Limb (tissue), 2 donors: Measurements from ENCODE around the gene ECE2.

Experiments
- DNase-seq, 2 donors: peaks; one replicate each; pipeline ENCODE4 v3.0.0-alpha.2; 2016; ENCODE audit errors: extremely low spot score in 2 of 2

ECE2 gene

GRCh38 chr3:184275961-184276910 is at the start of gene ECE2:
Gene ECE2 (plus strand): TSS chr3:184276022. CDS start chr3:184276154, 132 bp downstream.
- no peak for DNase-seq

- no peak for DNase-seq
These were observed 48.3 kb upstream of the ECE2 start for GRCh38 chr3:184227481-184227935.

GRCh38 chr3:184228376-184229137 is 47.3 kb upstream of the ECE2 start:
- DNase-seq = no peak

- DNase-seq = peak; percentile 38 to 77
These were observed 46.3 kb upstream of the ECE2 start, which contains the start of gene VWA5B2 for GRCh38 chr3:184229394-184230080. Gene VWA5B2 (plus strand): TSS chr3:184229585. CDS start chr3:184230529, 944 bp downstream.

- no peak for DNase-seq
These were observed 45.7 kb upstream of the ECE2 start for GRCh38 chr3:184230081-184230602.

- DNase-seq = no peak
These were observed 45.0 kb upstream of the ECE2 start for GRCh38 chr3:184230603-184231528.

DNA sequence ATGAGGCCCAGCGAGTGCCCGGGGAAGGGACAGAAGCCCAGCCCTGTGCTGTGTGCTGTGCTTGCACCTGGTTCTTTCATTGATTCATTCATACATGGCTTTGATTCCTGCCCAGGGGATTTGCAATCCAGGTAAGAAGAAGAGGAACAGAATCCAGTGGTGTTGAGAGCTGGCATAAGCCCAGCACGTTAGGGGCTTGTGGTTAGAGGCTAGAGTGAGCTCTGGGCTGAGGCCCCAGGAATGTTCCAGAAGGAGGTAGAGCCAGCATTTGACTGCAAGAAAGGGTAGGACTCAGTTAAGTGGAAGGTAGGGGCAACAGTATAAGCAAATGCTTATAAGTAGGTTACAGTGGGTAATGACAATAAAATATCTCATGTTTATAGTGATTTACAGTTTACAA is 44.2 kb upstream of the ECE2 start:
- no peak for DNase-seq

DNA sequence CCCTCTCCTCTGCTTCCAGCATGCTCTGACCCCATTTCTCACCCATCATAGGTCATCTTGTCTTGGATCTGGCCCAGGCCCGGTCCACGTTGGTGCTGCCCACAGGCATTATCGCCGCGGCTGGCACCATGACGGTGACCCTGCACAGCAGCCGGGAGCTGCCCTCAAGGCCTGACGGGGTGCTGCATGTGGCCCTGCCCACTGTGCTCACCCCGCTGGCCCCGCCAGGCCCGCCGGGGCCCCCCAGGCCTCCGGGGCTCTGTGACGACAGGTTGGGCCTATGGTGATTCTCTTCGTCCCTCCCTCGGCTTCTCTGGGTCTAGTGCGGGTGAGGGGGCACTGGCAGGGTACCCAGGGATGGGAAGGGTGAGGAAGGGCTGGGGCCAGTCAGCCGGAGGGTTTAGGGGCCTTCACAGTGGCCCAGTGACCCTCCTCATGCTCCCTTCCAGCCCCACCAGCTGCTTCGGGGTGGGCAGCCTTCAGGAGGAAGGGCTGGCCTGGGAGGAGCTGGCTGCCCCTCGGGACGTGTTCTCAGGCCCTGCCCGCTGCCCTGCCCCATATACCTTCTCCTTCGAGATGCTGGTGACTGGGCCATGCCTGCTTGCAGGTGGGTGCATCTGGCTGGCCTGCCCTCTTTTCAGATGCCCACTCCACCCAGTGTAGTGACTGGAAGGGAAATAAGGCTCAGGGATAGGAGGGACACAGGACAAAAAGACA is 42.5 kb upstream of the ECE2 start:
- no peak for DNase-seq

- DNase-seq = no peak
These were observed 41.6 kb upstream of the ECE2 start for GRCh38 chr3:184234224-184234623.

GRCh38 chr3:184234671-184235380 is 41.0 kb upstream of the ECE2 start:
- DNase-seq = no peak

- DNase-seq = no peak
These were observed 40.3 kb upstream of the ECE2 start for GRCh38 chr3:184235381-184236032.

GRCh38 chr3:184236033-184236410 is 39.8 kb upstream of the ECE2 start:
- no peak for DNase-seq

GRCh38 chr3:184236636-184237035 is 39.2 kb upstream of the ECE2 start:
- DNase-seq = no peak

GRCh38 chr3:184237211-184237610 is 38.6 kb upstream of the ECE2 start:
- DNase-seq = no peak

GRCh38 chr3:184237807-184238206 is 38.0 kb upstream of the ECE2 start:
- DNase-seq = no peak

GRCh38 chr3:184238246-184238818 is 37.5 kb upstream of the ECE2 start:
- DNase-seq = no peak

DNA sequence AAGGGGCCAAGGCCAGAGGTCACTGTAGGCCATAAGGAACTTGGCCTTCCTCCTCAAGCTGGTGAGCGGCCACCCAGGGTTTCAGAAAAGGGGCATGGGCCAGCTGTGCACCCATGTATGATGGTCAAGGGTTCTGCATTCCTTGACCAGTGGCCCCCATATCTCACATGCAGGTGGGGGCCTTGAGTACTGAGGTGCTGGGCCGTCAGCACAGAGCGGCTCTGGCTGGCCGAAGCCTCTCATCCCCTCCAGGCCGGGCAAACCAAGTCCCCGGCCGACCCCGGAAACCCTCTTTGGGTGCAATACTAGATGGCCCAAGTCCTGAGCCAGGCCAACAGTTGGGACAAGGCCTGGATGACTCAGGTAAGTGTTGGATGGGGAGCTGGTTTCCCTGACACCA is 36.6 kb upstream of the ECE2 start:
- no peak for DNase-seq

GRCh38 chr3:184239708-184240107 is 36.1 kb upstream of the ECE2 start:
- no peak for DNase-seq
